WTC11 (cell line): Measurements from ENCODE around the gene KBTBD2. TPM values are rescaled to one million over a fixed set of nuclear protein-coding genes. Genes with fewer than 3 reads are reported as not detected.

Source experiments
- ATAC-seq: fragments of 200-7000 bp; cut with Tn5 transposase; 2 replicates; pipeline ENCODE4 v1.10.0; 2021; ENCODE audit warnings: mild to moderate bottlenecking, moderate library complexity
- CTCF ChIA-PET: fragments of 300-600 bp; sonication (Branson Sonifier 250); formaldehyde crosslinking; loops from one replicate; lab custom pipeline; 2021; ENCODE audit warnings: antibody characterized with exemption; lab: Charles Lee
- POLR2A ChIA-PET: fragments of 350-600 bp; sonication (Branson Sonifier 250); formaldehyde crosslinking; loops from one replicate; lab custom pipeline; 2021; ENCODE audit warnings: antibody characterized with exemption; lab: Charles Lee
- DNase-seq: peaks from one replicate; pipeline ENCODE4 v3.0.0; 2021; ENCODE audit warnings: low spot score
- H3K27ac Mint-ChIP-seq: 2 replicates; pipeline ENCODE4 v1.8.0; 2021; ENCODE audit warnings: mixed read lengths
- H3K27me3 Mint-ChIP-seq: 2 replicates; pipeline ENCODE4 v1.8.0; 2021; ENCODE audit warnings: low read depth, mild to moderate bottlenecking, moderate library complexity, mixed read lengths
- H3K36me3 Mint-ChIP-seq: 2 replicates; pipeline ENCODE4 v1.8.0; 2021; ENCODE audit warnings: mixed read lengths
- H3K4me1 Mint-ChIP-seq: 2 replicates; pipeline ENCODE4 v1.8.0; 2022; ENCODE audit warnings: mixed read lengths
- H3K4me3 Mint-ChIP-seq: 2 replicates; pipeline ENCODE4 v1.8.0; 2021; ENCODE audit warnings: mild to moderate bottlenecking, moderate library complexity, mixed read lengths
- H3K9me3 Mint-ChIP-seq: 2 replicates; pipeline ENCODE4 v1.8.0; 2021; ENCODE audit warnings: mixed read lengths
- CBFB ChIP-seq: sonication (generic); formaldehyde crosslinking; IDR thresholded peaks from 2 replicates; pipeline ENCODE4 v1.8.1; 2022; ENCODE audit warnings: mild to moderate bottlenecking, low read depth, missing genetic modification reagents
- CREM ChIP-seq: sonication (generic); formaldehyde crosslinking; IDR thresholded peaks from 2 replicates; pipeline ENCODE4 v1.8.1; 2022; ENCODE audit warnings: mild to moderate bottlenecking, missing genetic modification reagents, moderate library complexity
- FOXK1 ChIP-seq: sonication (generic); formaldehyde crosslinking; IDR thresholded peaks from 2 replicates; pipeline ENCODE4 v1.8.0; 2022; ENCODE audit warnings: mild to moderate bottlenecking, moderate library complexity, missing genetic modification reagents
- GTF2I ChIP-seq: fragments of 250-450 bp; sonication (Bioruptor Pico); conservative IDR thresholded peaks from 2 replicates; pipeline ENCODE4 v1.4.0; 2021; ENCODE audit warnings: mild to moderate bottlenecking
- IRF2 ChIP-seq: sonication (generic); formaldehyde crosslinking; IDR thresholded peaks from 2 replicates; pipeline ENCODE4 v1.8.0; 2022; ENCODE audit warnings: low read depth, missing genetic modification reagents, borderline replicate concordance
- JAZF1 ChIP-seq: fragments of 250-450 bp; sonication (Bioruptor Pico); IDR thresholded peaks from 2 replicates; pipeline ENCODE4 v1.9.0; 2021; ENCODE audit warnings: moderate library complexity, mild to moderate bottlenecking, inconsistent platforms
- NR1H2 ChIP-seq: sonication (generic); formaldehyde crosslinking; IDR thresholded peaks from 2 replicates; pipeline ENCODE4 v1.9.0; 2021; ENCODE audit warnings: mild to moderate bottlenecking, moderate library complexity, missing genetic modification reagents
- NR3C1 ChIP-seq: sonication (generic); formaldehyde crosslinking; conservative IDR thresholded peaks from 2 replicates; pipeline ENCODE4 v1.8.1; 2023; ENCODE audit warnings: low read depth, mild to moderate bottlenecking, missing genetic modification reagents
- PRRX2 ChIP-seq: fragments of 250-450 bp; sonication (Bioruptor Pico); IDR thresholded peaks from 2 replicates; pipeline ENCODE4 v1.8.0; 2021; ENCODE audit warnings: mild to moderate bottlenecking
- SOX15 ChIP-seq: fragments of 250-450 bp; sonication (Bioruptor Pico); IDR thresholded peaks from 2 replicates; pipeline ENCODE4 v1.9.0; 2021; ENCODE audit warnings: mild to moderate bottlenecking
- ZBTB43 ChIP-seq: sonication (generic); formaldehyde crosslinking; IDR thresholded peaks from 2 replicates; pipeline ENCODE4 v1.8.1; 2023; ENCODE audit warnings: mild to moderate bottlenecking, missing genetic modification reagents
- ZMAT4 ChIP-seq: fragments of 250-450 bp; sonication (Bioruptor Pico); IDR thresholded peaks from 2 replicates; pipeline ENCODE4 v1.9.0; 2021; ENCODE audit warnings: mild to moderate bottlenecking
- ZNF138 ChIP-seq: sonication (generic); formaldehyde crosslinking; conservative IDR thresholded peaks from 2 replicates; pipeline ENCODE4 v1.8.1; 2022; ENCODE audit warnings: mild to moderate bottlenecking, moderate library complexity, missing genetic modification reagents
- ZNF219 ChIP-seq: sonication (generic); formaldehyde crosslinking; IDR thresholded peaks from 2 replicates; pipeline ENCODE4 v1.8.0; 2023; ENCODE audit warnings: missing genetic modification reagents, mild to moderate bottlenecking, borderline replicate concordance
- ZNF512 ChIP-seq: sonication (generic); formaldehyde crosslinking; IDR thresholded peaks from 2 replicates; pipeline ENCODE4 v1.8.1; 2022; ENCODE audit warnings: missing genetic modification reagents, borderline replicate concordance
- ZNF671 ChIP-seq: fragments of 250-450 bp; sonication (Bioruptor Pico); IDR thresholded peaks from 2 replicates; pipeline ENCODE4 v1.8.0; 2021; ENCODE audit warnings: mild to moderate bottlenecking
- total RNA-seq: library from RNA; stranded (reverse); gene quantifications from 3 replicates; pipeline ENCODE4 v1.2.3, GENCODE V29; 2021
- TF ChIP-seq, protein P1 (sequence below): fragments of 250-450 bp; sonication (Bioruptor Pico); IDR thresholded peaks from 2 replicates; pipeline ENCODE4 v2.1.2; 2022; ENCODE audit warnings: mild to moderate bottlenecking, moderate library complexity
- TF ChIP-seq, protein P2 (sequence below): sonication (generic); formaldehyde crosslinking; IDR thresholded peaks from 2 replicates; pipeline ENCODE4 v1.8.0; 2023; ENCODE audit warnings: mild to moderate bottlenecking, missing genetic modification reagents
- TF ChIP-seq, protein P3 (sequence below): fragments of 250-450 bp; sonication (Bioruptor Pico); IDR thresholded peaks from 2 replicates; pipeline ENCODE4 v1.9.0; 2021; ENCODE audit warnings: moderate library complexity, mild to moderate bottlenecking, inconsistent platforms, borderline replicate concordance
- TF ChIP-seq, protein P4 (sequence below): sonication (generic); formaldehyde crosslinking; conservative IDR thresholded peaks from 2 replicates; pipeline ENCODE4 v1.8.1; 2022; ENCODE audit warnings: mild to moderate bottlenecking, missing genetic modification reagents

Gene KBTBD2
- total RNA-seq, 1 experiment from 2014 or later, result 29.7 TPM

DNA sequence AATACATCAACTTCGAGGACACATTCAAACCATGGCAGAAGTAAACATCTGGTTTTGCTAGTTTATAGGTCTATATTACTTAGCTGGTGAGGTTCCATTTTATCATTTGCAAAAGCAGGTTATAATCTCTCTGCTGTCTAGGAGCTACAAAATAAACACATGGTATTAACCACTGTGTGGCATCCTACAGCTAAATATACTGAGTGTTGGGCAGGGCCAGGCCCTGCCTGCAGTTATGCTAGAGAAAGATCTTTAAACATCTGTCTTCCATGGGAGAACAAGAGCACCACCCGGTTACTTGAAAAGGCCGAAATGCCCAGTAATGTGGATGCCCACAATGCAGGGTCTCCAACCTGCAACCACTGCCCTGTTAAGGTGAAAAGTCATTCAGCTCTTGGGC is 45.1 kb upstream of the KBTBD2 start (continued):
- TF ChIP-seq, protein P1, sequence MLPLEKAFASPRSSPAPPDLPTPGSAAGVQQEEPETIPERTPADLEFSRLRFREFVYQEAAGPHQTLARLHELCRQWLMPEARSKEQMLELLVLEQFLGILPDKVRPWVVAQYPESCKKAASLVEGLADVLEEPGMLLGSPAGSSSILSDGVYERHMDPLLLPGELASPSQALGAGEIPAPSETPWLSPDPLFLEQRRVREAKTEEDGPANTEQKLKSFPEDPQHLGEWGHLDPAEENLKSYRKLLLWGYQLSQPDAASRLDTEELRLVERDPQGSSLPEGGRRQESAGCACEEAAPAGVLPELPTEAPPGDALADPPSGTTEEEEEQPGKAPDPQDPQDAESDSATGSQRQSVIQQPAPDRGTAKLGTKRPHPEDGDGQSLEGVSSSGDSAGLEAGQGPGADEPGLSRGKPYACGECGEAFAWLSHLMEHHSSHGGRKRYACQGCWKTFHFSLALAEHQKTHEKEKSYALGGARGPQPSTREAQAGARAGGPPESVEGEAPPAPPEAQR, result no peak

- CTCF ChIA-PET, result no interaction called here
- POLR2A ChIA-PET, result no interaction called here
- Mint-ChIP-seq H3K4me3 (no peak overlapping the region), H3K27me3 (peaks cover 99% of the 10 kb centered on the region), H3K27ac (no peak overlapping the region), H3K9me3 (no peaks in the 10 kb centered on the region), H3K36me3 (no peaks in the 10 kb centered on the region), H3K4me1 (no peaks in the 10 kb centered on the region)
- no peak for TF ChIP-seq JAZF1 (CRISPR knock-in tag)
- no peak for TF ChIP-seq CBFB
- no peak for TF ChIP-seq IRF2 (CRISPR knock-in tag)
- TF ChIP-seq, protein P2, sequence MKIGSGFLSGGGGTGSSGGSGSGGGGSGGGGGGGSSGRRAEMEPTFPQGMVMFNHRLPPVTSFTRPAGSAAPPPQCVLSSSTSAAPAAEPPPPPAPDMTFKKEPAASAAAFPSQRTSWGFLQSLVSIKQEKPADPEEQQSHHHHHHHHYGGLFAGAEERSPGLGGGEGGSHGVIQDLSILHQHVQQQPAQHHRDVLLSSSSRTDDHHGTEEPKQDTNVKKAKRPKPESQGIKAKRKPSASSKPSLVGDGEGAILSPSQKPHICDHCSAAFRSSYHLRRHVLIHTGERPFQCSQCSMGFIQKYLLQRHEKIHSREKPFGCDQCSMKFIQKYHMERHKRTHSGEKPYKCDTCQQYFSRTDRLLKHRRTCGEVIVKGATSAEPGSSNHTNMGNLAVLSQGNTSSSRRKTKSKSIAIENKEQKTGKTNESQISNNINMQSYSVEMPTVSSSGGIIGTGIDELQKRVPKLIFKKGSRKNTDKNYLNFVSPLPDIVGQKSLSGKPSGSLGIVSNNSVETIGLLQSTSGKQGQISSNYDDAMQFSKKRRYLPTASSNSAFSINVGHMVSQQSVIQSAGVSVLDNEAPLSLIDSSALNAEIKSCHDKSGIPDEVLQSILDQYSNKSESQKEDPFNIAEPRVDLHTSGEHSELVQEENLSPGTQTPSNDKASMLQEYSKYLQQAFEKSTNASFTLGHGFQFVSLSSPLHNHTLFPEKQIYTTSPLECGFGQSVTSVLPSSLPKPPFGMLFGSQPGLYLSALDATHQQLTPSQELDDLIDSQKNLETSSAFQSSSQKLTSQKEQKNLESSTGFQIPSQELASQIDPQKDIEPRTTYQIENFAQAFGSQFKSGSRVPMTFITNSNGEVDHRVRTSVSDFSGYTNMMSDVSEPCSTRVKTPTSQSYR (CRISPR knock-in tag), result no peak
- TF ChIP-seq ZBTB43 (CRISPR knock-in tag), result no peak
- no peak for TF ChIP-seq SOX15 (CRISPR knock-in tag)
- no peak for TF ChIP-seq PRRX2
- no peak for TF ChIP-seq FOXK1 (CRISPR knock-in tag)
- no peak for TF ChIP-seq NR3C1 (CRISPR knock-in tag)
- TF ChIP-seq NR1H2, result no peak
- TF ChIP-seq GTF2I (CRISPR knock-in tag), result no peak
- ATAC-seq, result no peak
- DNase-seq, result no peak
Observed at GRCh38 chr7:32935558-32935957, 44.0 kb upstream of the KBTBD2 start.

DNA sequence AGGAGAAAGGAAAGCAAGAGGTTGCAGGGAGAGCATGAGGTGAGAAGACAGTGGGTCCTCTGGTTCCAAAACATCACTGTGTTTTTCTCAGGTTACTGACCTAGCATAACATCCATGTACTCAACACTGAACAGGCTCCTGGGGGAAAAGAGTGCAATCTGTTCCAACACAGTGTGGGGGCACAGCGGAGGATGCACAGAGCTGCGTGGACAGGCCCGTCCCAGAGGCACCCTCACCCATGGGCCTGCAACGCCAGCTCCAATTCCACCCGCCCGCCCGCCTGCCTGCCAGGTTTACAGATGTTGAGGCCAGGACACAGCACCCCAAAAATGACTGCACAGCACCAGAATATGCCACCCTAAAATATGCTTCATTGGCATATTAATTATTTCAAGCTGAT is 38.8 kb upstream of the KBTBD2 start:
- Mint-ChIP-seq H3K27me3 (peaks cover 99% of the 10 kb centered on the region), H3K36me3 (no peaks in the 10 kb centered on the region), H3K4me3 (no peak overlapping the region), H3K9me3 (no peaks in the 10 kb centered on the region), H3K4me1 (no peaks in the 10 kb centered on the region), H3K27ac (no peak overlapping the region)
- DNase-seq, result no peak
- ATAC-seq, result no peak
- POLR2A ChIA-PET, result no interaction called here
- CTCF ChIA-PET, result no interaction called here
- TF ChIP-seq ZNF219 (CRISPR knock-in tag) (no peak), ZBTB43 (CRISPR knock-in tag) (no peak), ZNF512 (no peak), CREM (CRISPR knock-in tag) (no peak), NR3C1 (CRISPR knock-in tag) (no peak), SOX15 (CRISPR knock-in tag) (no peak), ZMAT4 (CRISPR knock-in tag) (no peak), ZNF138 (no peak), ZNF671 (CRISPR knock-in tag) (no peak)
- TF ChIP-seq, protein P3, sequence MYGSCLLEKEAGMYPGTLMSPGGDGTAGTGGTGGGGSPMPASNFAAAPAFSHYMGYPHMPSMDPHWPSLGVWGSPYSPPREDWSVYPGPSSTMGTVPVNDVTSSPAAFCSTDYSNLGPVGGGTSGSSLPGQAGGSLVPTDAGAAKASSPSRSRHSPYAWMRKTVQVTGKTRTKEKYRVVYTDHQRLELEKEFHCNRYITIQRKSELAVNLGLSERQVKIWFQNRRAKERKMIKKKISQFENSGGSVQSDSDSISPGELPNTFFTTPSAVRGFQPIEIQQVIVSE (CRISPR knock-in tag), result no peak
- TF ChIP-seq, protein P2 (CRISPR knock-in tag), result no peak
- TF ChIP-seq, protein P4, sequence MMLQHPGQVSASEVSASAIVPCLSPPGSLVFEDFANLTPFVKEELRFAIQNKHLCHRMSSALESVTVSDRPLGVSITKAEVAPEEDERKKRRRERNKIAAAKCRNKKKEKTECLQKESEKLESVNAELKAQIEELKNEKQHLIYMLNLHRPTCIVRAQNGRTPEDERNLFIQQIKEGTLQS (CRISPR knock-in tag), result no peak
